Activated T-helper 9 cell treated with anti-CD3 and anti-CD28 coated beads, Interleukin-2, amount 50 U/mL, for 16 hours (primary cell): ENCODE results near the gene ANAPC15.
"Not testable (repeated sequence)": the region's sequence is repeated elsewhere in the genome, so short reads cannot be mapped to it uniquely, and the experiment has no call there.

Experiments
- DNase-seq: peaks from one replicate; pipeline ENCODE4 v3.0.0-alpha.2; 2020; ENCODE audit warnings: low read depth

ANAPC15 gene

GRCh38 chr11:72112143-72112977 is at the start of gene ANAPC15:
TSS of gene ANAPC15 (minus strand) at chr11:72112695. CDS start at chr11:72111276, 1,419 bp downstream.
- peak; percentile 97 for DNase-seq

- no peak for DNase-seq
Measured at GRCh38 chr11:72160319-72160718, 47.8 kb upstream of the ANAPC15 start.

GRCh38 chr11:72157131-72157530 is 44.6 kb upstream of the ANAPC15 start:
- DNase-seq: no peak

- no peak for DNase-seq
Measured at GRCh38 chr11:72155751-72156150, 43.3 kb upstream of the ANAPC15 start.

- DNase-seq: no peak
Measured at GRCh38 chr11:72154816-72155215, 42.3 kb upstream of the ANAPC15 start.

GRCh38 chr11:72153874-72154273 is 41.4 kb upstream of the ANAPC15 start:
- not testable (repeated sequence) for DNase-seq

GRCh38 chr11:72150882-72151281 is 38.4 kb upstream of the ANAPC15 start:
- no peak for DNase-seq

GRCh38 chr11:72146625-72147024 is 34.1 kb upstream of the ANAPC15 start:
- no peak for DNase-seq

GRCh38 chr11:72144807-72145565 is 32.5 kb upstream of the ANAPC15 start:
- DNase-seq: no peak

- not testable (repeated sequence) for DNase-seq
Measured at GRCh38 chr11:72142543-72142942, 30.0 kb upstream of the ANAPC15 start.

GRCh38 chr11:72142086-72142485 is 29.6 kb upstream of the ANAPC15 start:
- not testable (repeated sequence) for DNase-seq

GRCh38 chr11:72141066-72141465 is 28.6 kb upstream of the ANAPC15 start:
- DNase-seq: no peak

- DNase-seq: no peak
Measured at GRCh38 chr11:72140661-72141060, 28.2 kb upstream of the ANAPC15 start.

- no peak for DNase-seq
Measured at GRCh38 chr11:72139500-72139899, 27.0 kb upstream of the ANAPC15 start.

GRCh38 chr11:72138821-72139390 is 26.4 kb upstream of the ANAPC15 start:
- no peak for DNase-seq

- no peak for DNase-seq
Measured at GRCh38 chr11:72136684-72137262, 24.3 kb upstream of the ANAPC15 start.

- no peak for DNase-seq
Measured at GRCh38 chr11:72135891-72136683, 23.6 kb upstream of the ANAPC15 start.

- DNase-seq: not testable (repeated sequence)
Measured at GRCh38 chr11:72135473-72135872, 23.0 kb upstream of the ANAPC15 start, which contains the start of gene FOLR3. TSS of gene FOLR3 (plus strand) at chr11:72135725. CDS start at chr11:72135953, 228 bp downstream.

- no peak for DNase-seq
Measured at GRCh38 chr11:72132646-72133045, 20.2 kb upstream of the ANAPC15 start.

GRCh38 chr11:72129381-72129780 is 16.9 kb upstream of the ANAPC15 start:
- no peak for DNase-seq

GRCh38 chr11:72127923-72128322 is 15.4 kb upstream of the ANAPC15 start:
- no peak for DNase-seq
